ENCODE data around the gene KIF12.
A peak's percentile ranks its signal among the peaks of the same experiment; 100 is the strongest.

Gene KIF12

GRCh38 chr9:114050226-114050568, 48.9 kb downstream of the KIF12 start:
- Histone ChIP-seq H3K79me2 (ENCODE audit: control insufficient read depth, insufficient read depth, low read length, poor library complexity) (no peaks in the 10 kb centered on the region), H2AFZ (ENCODE audit: insufficient read depth, low read length, poor library complexity) (no peak overlapping the region), H3K4me2 (ENCODE audit: low read length) (no peak overlapping the region), H4K12ac (ENCODE audit: low read depth, low read length) (no peak overlapping the region), H3K9me3 (ENCODE audit: insufficient read depth, low read depth, low read length) (no peaks in the 10 kb centered on the region), H3K23ac (ENCODE audit: low read length) (no peak overlapping the region), H2AK5ac (ENCODE audit: low read length) (no peak overlapping the region), H4K8ac (ENCODE audit: low read depth, low read length) (no peak overlapping the region), H3K4me3 (ENCODE audit: low read depth, low read length) (no peak overlapping the region), H3K9ac (ENCODE audit: low read length) (no peak overlapping the region), H2BK5ac (ENCODE audit: low read depth, low read length, poor library complexity) (no peak overlapping the region), H3K14ac (ENCODE audit: low read length) (no peak overlapping the region), H3K36me3 (ENCODE audit: control insufficient read depth in 1 of 2, insufficient read depth in 2 of 2, low read length in 2 of 2) (peaks cover 19 to 35% of the 10 kb centered on the region in 2 experiments), H2BK120ac (ENCODE audit: insufficient read depth, low read length, poor library complexity) (no peak overlapping the region), H3K4ac (ENCODE audit: low read depth, low read length) (no peak overlapping the region), H4K91ac (ENCODE audit: low read depth, low read length) (no peak overlapping the region), H3K27ac (ENCODE audit: low read depth, low read length) (no peak overlapping the region), H2BK12ac (ENCODE audit: low read length) (no peak overlapping the region), H3K4me1 (ENCODE audit: control insufficient read depth in 1 of 2, insufficient read depth in 2 of 2, low read length in 2 of 2) (no peaks in the 10 kb centered on the region), H3K18ac (ENCODE audit: low read length) (no peak overlapping the region), H3K79me1 (ENCODE audit: low read length) (no peaks in the 10 kb centered on the region), H3K27me3 (ENCODE audit: insufficient read depth, low read length) (no peaks in the 10 kb centered on the region)
- no peak for DNase-seq
- WGBS (ENCODE audit: extremely low coverage, insufficient coverage, insufficient read length): no CpG with 5 or more reads among the region's 11 CpGs

GRCh38 chr9:114049441-114050225, 49.5 kb downstream of the KIF12 start:
- Histone ChIP-seq H2BK5ac (ENCODE audit: low read depth, low read length, poor library complexity) (no peak overlapping the region), H3K27ac (ENCODE audit: low read depth, low read length) (no peak overlapping the region), H3K14ac (ENCODE audit: low read length) (no peak overlapping the region), H3K4me2 (ENCODE audit: low read length) (no peak overlapping the region), H3K4me1 (ENCODE audit: control insufficient read depth in 1 of 2, insufficient read depth in 2 of 2, low read length in 2 of 2) (no peaks in the 10 kb centered on the region), H2BK12ac (ENCODE audit: low read length) (no peak overlapping the region), H2AK5ac (ENCODE audit: low read length) (no peak overlapping the region), H3K79me2 (ENCODE audit: control insufficient read depth, insufficient read depth, low read length, poor library complexity) (no peaks in the 10 kb centered on the region), H4K91ac (ENCODE audit: low read depth, low read length) (no peak overlapping the region), H3K4ac (ENCODE audit: low read depth, low read length) (no peak overlapping the region), H3K18ac (ENCODE audit: low read length) (no peak overlapping the region), H3K79me1 (ENCODE audit: low read length) (no peaks in the 10 kb centered on the region), H2BK120ac (ENCODE audit: insufficient read depth, low read length, poor library complexity) (no peak overlapping the region), H3K9me3 (ENCODE audit: insufficient read depth, low read depth, low read length) (no peaks in the 10 kb centered on the region), H3K27me3 (ENCODE audit: insufficient read depth, low read length) (no peaks in the 10 kb centered on the region), H4K8ac (ENCODE audit: low read depth, low read length) (no peak overlapping the region), H3K9ac (ENCODE audit: low read length) (no peak overlapping the region), H2AFZ (ENCODE audit: insufficient read depth, low read length, poor library complexity) (no peak overlapping the region), H3K36me3 (ENCODE audit: control insufficient read depth in 1 of 2, insufficient read depth in 2 of 2, low read length in 2 of 2) (peaks cover 19 to 35% of the 10 kb centered on the region in 2 experiments), H3K23ac (ENCODE audit: low read length) (no peak overlapping the region), H3K4me3 (ENCODE audit: low read depth, low read length) (no peak overlapping the region), H4K12ac (ENCODE audit: low read depth, low read length) (no peak overlapping the region)
- no CpG with 5 or more reads among the region's 40 CpGs for WGBS (ENCODE audit: extremely low coverage, insufficient coverage, insufficient read length)
- no peak for DNase-seq

- no peaks in the 10 kb centered on the region for H3K79me1 ChIP-seq (ENCODE audit: low read length)
- H2BK5ac ChIP-seq (ENCODE audit: low read depth, low read length, poor library complexity): no peak overlapping the region
Observed at GRCh38 chr9:114048533-114049415, 50.3 kb downstream of the KIF12 start.

GRCh38 chr9:114047717-114048116, 51.4 kb downstream of the KIF12 start:
- WGBS (ENCODE audit: extremely low coverage, insufficient coverage, insufficient read length): no CpG with 5 or more reads among the region's 3 CpGs
- no peak overlapping the region for H3K23ac ChIP-seq (ENCODE audit: low read length)
- H3K79me1 ChIP-seq (ENCODE audit: low read length): no peaks in the 10 kb centered on the region
- peak; percentile 17 to 44 for DNase-seq
- no peaks in the 10 kb centered on the region for H3K27me3 ChIP-seq (ENCODE audit: insufficient read depth, low read length)
- H3K14ac ChIP-seq (ENCODE audit: low read length): no peak overlapping the region
- H4K12ac ChIP-seq (ENCODE audit: low read depth, low read length): no peak overlapping the region
- no peak overlapping the region for H3K18ac ChIP-seq (ENCODE audit: low read length)
- no peak overlapping the region for H2AK5ac ChIP-seq (ENCODE audit: low read length)
- H3K9me3 ChIP-seq (ENCODE audit: insufficient read depth, low read depth, low read length): no peaks in the 10 kb centered on the region
- no peak overlapping the region for H2BK12ac ChIP-seq (ENCODE audit: low read length)
- H4K91ac ChIP-seq (ENCODE audit: low read depth, low read length): no peak overlapping the region
- no peak overlapping the region for H3K4me3 ChIP-seq (ENCODE audit: low read depth, low read length)
- H2BK120ac ChIP-seq (ENCODE audit: insufficient read depth, low read length, poor library complexity): no peak overlapping the region
- peaks cover 19 to 32% of the 10 kb centered on the region in 2 experiments for H3K36me3 ChIP-seq (ENCODE audit: control insufficient read depth in 1 of 2, insufficient read depth in 2 of 2, low read length in 2 of 2)
- H3K27ac ChIP-seq (ENCODE audit: low read depth, low read length): no peak overlapping the region
- H3K79me2 ChIP-seq (ENCODE audit: control insufficient read depth, insufficient read depth, low read length, poor library complexity): no peaks in the 10 kb centered on the region
- H2BK5ac ChIP-seq (ENCODE audit: low read depth, low read length, poor library complexity): no peak overlapping the region
- no peak overlapping the region for H4K8ac ChIP-seq (ENCODE audit: low read depth, low read length)
- H3K4ac ChIP-seq (ENCODE audit: low read depth, low read length): no peak overlapping the region
- H3K9ac ChIP-seq (ENCODE audit: low read length): no peak overlapping the region
- no peak overlapping the region for H2AFZ ChIP-seq (ENCODE audit: insufficient read depth, low read length, poor library complexity)
- no peak overlapping the region for H3K4me2 ChIP-seq (ENCODE audit: low read length)
- H3K4me1 ChIP-seq (ENCODE audit: control insufficient read depth in 1 of 2, insufficient read depth in 2 of 2, low read length in 2 of 2): no peaks in the 10 kb centered on the region

More at GRCh38 chr9:114048533-114049415, 50.3 kb downstream of the KIF12 start:
- no peaks in the 10 kb centered on the region for H3K4me1 ChIP-seq (ENCODE audit: control insufficient read depth in 1 of 2, insufficient read depth in 2 of 2, low read length in 2 of 2)
- H2BK12ac ChIP-seq (ENCODE audit: low read length): no peak overlapping the region
- WGBS (ENCODE audit: extremely low coverage, insufficient coverage, insufficient read length): no CpG with 5 or more reads among the region's 44 CpGs
- peak overlapping the region; percentile 27 for H3K4me3 ChIP-seq (ENCODE audit: low read depth, low read length)
- H2AK5ac ChIP-seq (ENCODE audit: low read length): no peak overlapping the region
- no peaks in the 10 kb centered on the region for H3K9me3 ChIP-seq (ENCODE audit: insufficient read depth, low read depth, low read length)
- H3K79me2 ChIP-seq (ENCODE audit: control insufficient read depth, insufficient read depth, low read length, poor library complexity): no peaks in the 10 kb centered on the region
- no peak overlapping the region for H3K9ac ChIP-seq (ENCODE audit: low read length)
- H2BK120ac ChIP-seq (ENCODE audit: insufficient read depth, low read length, poor library complexity): no peak overlapping the region
- H4K12ac ChIP-seq (ENCODE audit: low read depth, low read length): no peak overlapping the region
- H2AFZ ChIP-seq (ENCODE audit: insufficient read depth, low read length, poor library complexity): no peak overlapping the region
- no peak overlapping the region for H4K91ac ChIP-seq (ENCODE audit: low read depth, low read length)
- H3K4ac ChIP-seq (ENCODE audit: low read depth, low read length): no peak overlapping the region
- H3K23ac ChIP-seq (ENCODE audit: low read length): no peak overlapping the region
- no peak overlapping the region for H3K4me2 ChIP-seq (ENCODE audit: low read length)
- no peak for DNase-seq
- H3K18ac ChIP-seq (ENCODE audit: low read length): no peak overlapping the region
- H3K14ac ChIP-seq (ENCODE audit: low read length): no peak overlapping the region
- no peak overlapping the region for H4K8ac ChIP-seq (ENCODE audit: low read depth, low read length)
- no peaks in the 10 kb centered on the region for H3K27me3 ChIP-seq (ENCODE audit: insufficient read depth, low read length)
- peaks cover 19 to 34% of the 10 kb centered on the region in 2 experiments for H3K36me3 ChIP-seq (ENCODE audit: control insufficient read depth in 1 of 2, insufficient read depth in 2 of 2, low read length in 2 of 2)
- H3K27ac ChIP-seq (ENCODE audit: low read depth, low read length): no peak overlapping the region
